ENCODE data around the gene NR1H3.

NR1H3 gene

DNA sequence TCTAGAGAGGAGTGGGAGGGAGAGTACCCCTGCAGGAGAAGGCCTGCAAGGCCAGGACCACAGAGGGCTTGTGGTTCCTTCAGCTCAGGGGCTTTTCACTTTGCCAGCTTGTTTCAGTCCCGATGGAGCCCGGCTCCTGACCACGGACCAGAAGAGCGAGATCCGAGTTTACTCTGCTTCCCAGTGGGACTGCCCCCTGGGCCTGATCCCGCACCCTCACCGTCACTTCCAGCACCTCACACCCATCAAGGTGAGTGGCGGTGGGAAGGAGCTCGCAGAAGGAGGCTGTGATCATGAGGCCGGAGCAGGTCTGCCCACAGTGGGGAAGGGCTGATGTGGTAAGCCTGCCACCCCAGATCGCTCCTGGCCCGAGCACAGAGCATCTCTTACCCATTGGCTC lies 22.6 kb upstream of the NR1H3 start:
- no peak overlapping the region for H3K27ac Mint-ChIP-seq
- no peaks in the 10 kb centered on the region for H3K27me3 Mint-ChIP-seq
- H3K4me3 Mint-ChIP-seq, result no peak overlapping the region
- no peaks in the 10 kb centered on the region for H3K4me1 Mint-ChIP-seq
- H3K9me3 Mint-ChIP-seq, result no peaks in the 10 kb centered on the region
- no peak for ATAC-seq
- peaks cover 53% of the 10 kb centered on the region for H3K36me3 Mint-ChIP-seq

DNA sequence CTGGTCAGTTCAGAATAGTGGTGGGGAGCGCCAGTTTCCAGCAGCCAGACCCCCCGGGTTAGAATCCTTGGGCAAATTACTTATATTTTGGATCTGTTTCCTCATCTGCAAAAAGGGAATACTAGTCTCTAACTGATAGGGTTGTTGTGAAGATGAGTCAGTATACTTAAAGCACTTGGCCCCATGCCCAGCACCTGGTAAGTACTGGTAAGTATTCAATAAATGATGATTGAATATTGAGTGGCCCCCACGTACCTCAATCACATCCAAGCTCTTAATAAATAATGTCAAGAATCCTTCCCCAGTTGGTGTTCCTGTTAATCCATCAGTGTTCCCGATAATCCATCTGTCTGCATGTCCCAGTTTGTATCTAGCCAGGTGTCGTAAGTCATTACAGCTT lies 21.3 kb upstream of the NR1H3 start:
- Mint-ChIP-seq H3K4me3 (no peak overlapping the region), H3K27ac (no peak overlapping the region), H3K4me1 (no peaks in the 10 kb centered on the region), H3K36me3 (peaks cover 59% of the 10 kb centered on the region), H3K9me3 (no peaks in the 10 kb centered on the region), H3K27me3 (no peaks in the 10 kb centered on the region)
- no peak for ATAC-seq

DNA sequence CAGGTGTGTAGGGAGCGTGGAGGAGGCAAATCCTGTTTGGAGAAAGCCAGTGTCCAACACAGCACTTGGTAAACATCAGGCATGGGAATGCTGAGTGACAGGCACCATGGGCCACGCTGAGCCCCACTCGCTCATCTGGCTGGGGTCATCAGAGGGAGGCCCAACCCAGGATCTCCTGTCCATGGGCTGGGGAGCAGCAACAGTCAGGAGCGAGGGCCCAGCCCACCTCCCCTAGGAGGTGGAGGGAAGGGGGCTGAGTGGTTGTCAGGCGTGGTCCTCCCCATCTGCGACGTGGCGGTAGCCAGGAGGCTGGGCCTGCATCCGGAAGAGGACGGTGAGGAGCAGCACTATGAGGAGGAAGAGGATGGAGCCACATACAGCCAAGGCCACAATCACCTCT lies 17.9 kb upstream of the NR1H3 start:
- H3K27me3 Mint-ChIP-seq, result no peaks in the 10 kb centered on the region
- peak; percentile 5 for ATAC-seq
- H3K9me3 Mint-ChIP-seq, result no peaks in the 10 kb centered on the region
- peak overlapping the region; percentile 11 for H3K27ac Mint-ChIP-seq
- no peaks in the 10 kb centered on the region for H3K4me1 Mint-ChIP-seq
- peak overlapping the region; percentile 39 for H3K4me3 Mint-ChIP-seq
- peaks cover 68% of the 10 kb centered on the region for H3K36me3 Mint-ChIP-seq

DNA sequence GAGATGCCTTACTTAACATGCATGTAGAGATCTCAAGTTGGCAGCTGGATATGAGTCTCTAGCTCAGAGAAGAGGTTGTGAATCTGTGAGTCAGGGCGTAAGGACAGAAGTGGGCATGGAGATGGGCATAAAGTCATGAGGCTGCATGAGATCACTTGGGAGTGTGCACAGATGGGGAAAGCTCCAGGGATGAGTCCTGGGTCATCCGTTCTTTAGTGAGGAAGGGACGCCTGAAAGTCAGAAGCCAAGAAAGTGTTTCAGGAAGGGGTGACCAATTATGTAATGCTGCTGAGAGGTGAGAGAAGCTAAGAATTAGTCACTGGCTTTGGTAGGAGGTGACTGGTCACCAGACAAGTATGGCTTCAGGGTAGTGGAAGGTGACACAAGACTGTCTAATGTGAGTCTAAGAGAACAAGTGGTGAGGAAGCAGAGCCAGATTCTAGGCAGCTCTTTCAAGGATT lies 15.9 kb upstream of the NR1H3 start:
- Mint-ChIP-seq H3K27ac (peak overlapping the region; percentile 25), H3K27me3 (no peaks in the 10 kb centered on the region), H3K4me3 (no peak overlapping the region), H3K9me3 (no peaks in the 10 kb centered on the region), H3K36me3 (peaks cover 54% of the 10 kb centered on the region), H3K4me1 (no peaks in the 10 kb centered on the region)
- ATAC-seq, result no peak

DNA sequence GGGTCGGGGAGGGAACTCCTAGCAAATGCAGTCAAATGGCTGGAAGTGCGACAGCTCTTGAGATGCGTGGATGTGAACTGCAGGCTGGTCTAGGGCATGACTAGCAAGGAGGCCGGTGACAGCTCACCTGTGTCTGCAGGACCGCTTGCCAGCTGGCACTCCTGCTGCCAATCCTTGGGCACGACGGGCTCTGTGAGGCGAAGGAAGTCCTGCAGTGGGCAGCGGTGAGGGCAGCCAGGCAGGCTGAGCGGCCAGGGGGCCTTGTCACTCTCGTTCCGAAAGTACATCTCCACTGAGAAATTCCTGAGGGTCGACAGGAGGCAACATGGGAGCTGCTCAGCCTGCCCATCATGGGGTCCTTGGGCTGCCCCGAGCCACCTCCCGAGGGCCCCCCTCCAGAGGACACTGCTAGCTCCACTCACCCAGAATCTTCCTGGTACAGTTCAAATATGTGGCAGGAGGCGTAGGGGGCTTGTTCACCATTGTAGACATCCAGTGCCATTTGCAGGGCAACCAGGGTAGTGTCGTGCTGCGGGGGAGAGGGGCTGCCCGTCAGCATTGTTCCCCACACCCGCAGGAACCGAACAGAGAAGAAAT lies 15.1 kb upstream of the NR1H3 start:
- no peak for ATAC-seq
- Mint-ChIP-seq H3K4me1 (no peaks in the 10 kb centered on the region), H3K36me3 (peaks cover 48% of the 10 kb centered on the region), H3K27ac (peak overlapping the region; percentile 25), H3K4me3 (no peak overlapping the region), H3K27me3 (no peaks in the 10 kb centered on the region), H3K9me3 (no peaks in the 10 kb centered on the region)

DNA sequence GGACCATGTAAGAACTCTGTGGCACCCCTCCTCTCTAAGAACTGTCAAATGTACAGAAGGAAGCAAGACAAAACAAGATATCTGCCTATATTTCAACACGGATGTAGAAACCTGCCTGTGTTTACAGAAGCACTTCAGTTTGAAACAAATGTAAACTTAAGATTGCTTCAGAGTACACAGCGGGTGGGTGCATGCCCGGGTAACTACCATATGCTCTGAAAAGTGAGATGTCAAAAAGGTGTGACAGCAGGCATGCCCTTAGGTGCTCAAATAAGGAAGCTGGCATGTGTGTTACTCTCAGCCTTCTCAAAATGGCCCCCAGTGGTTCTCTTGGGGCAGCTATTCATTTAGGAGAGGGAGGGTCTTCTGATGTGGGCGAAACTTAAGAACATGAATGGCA lies 14.3 kb upstream of the NR1H3 start:
- Mint-ChIP-seq H3K4me1 (peaks cover 7% of the 10 kb centered on the region), H3K27me3 (no peaks in the 10 kb centered on the region), H3K27ac (no peak overlapping the region), H3K4me3 (no peak overlapping the region), H3K9me3 (no peaks in the 10 kb centered on the region), H3K36me3 (peaks cover 41% of the 10 kb centered on the region)
- ATAC-seq, result no peak

DNA sequence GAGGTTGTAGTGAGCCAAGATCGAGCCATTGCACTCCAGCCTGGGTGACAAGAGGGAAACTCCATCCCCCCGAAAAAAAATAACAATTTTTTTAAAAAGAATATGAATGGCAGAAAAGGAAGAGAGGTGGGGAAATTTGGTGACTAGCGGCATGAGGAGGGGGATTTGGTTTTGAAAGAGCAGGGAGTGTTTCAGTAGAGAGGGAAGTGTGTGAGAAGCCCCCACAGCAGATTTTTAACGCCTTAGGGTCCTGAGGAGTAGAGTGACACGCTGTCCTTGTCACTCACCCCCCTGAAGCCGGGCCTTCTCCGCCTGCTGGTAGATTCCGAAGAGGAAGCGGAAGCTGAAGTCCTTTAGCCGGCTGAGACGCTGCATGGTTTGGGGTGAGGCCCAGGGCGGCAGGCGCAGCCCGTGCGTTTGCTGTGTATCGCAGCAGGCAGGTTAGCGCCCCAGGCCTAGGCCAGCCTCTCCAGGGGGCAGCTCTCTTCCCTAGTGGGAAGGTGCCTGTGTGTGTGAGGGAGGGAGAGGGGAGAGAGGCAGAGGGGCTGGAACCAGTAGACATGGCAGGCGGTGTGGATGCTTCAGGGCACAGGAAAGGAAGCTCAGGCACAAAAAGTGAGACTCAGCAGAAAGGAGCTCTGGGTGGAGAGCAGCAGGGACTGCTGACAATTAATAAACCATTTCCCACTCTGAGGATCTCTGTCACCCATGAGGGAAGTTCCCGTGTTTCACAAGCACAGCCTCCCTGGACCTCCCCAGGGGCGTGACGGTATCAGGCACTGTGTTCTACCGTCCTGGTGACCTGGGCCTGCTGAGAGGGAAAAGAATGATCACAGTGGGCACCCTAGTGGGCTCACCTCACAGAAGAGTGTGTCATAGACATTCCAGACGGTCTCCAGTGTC lies 13.1 kb upstream of the NR1H3 start:
- Mint-ChIP-seq H3K27me3 (no peaks in the 10 kb centered on the region), H3K4me1 (peaks cover 8% of the 10 kb centered on the region), H3K4me3 (no peak overlapping the region), H3K27ac (no peak overlapping the region), H3K36me3 (peaks cover 38% of the 10 kb centered on the region), H3K9me3 (no peaks in the 10 kb centered on the region)
- no peak for ATAC-seq

DNA sequence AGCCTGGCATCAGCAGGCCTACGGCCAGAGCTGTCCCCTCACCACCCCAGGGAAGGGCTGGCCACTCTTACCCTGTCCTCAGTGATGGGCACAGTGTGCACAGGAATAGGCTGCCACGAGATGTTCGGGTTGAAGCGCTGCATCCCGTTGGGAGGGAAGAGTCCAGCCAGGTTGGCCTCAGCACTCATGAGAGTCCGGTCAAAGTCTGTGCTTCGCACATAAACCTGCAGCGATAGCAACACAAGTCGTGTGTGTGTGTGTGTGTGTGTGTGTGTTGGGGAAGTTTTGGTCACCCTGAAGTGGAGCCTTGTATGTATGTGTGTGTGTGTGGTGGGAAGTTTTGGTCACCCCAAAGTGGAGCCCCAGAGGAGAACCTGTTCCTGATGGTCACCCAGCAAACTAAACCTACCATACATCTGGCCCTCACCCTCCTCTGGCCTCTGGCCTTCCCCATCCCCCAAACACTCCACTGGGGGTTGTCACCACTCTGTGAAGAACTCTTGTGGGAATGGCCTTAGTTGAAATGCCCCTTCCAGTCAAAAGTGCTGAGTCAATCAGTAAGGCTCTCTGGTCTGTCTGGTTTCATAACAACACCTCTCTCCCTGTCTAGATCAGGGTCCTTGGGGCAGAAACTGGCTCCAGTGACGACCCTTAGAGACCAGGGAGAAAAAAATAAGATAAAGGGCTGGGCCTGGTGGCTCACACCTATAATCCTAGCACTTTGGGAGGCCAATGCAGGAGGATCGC lies 12.0 kb upstream of the NR1H3 start:
- H3K9me3 Mint-ChIP-seq, result no peaks in the 10 kb centered on the region
- H3K36me3 Mint-ChIP-seq, result peaks cover 28% of the 10 kb centered on the region
- H3K27me3 Mint-ChIP-seq, result no peaks in the 10 kb centered on the region
- peaks cover 8% of the 10 kb centered on the region for H3K4me1 Mint-ChIP-seq
- no peak overlapping the region for H3K4me3 Mint-ChIP-seq
- no peak overlapping the region for H3K27ac Mint-ChIP-seq
- no peak for ATAC-seq

DNA sequence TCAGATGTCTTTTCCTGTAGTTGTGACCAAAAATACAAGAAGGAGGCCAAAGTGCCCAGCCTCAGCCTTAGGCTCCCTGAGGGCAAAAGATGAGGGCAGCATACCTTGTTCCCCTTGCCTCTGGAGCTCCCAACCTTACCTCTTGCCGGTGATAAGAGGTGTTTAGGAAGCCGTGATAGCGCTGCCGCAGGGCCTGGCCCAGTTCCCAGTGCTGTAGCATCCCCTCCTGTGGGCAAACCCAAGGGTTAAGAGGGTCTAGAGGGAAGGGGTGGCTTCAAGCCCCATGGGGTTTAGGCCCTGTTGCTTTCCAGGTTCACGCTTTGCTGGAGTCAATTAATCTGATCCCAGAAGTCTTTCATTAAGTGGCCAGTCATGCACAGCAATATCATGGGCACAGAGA lies 10.3 kb upstream of the NR1H3 start:
- Mint-ChIP-seq H3K27ac (no peak overlapping the region), H3K4me3 (peak overlapping the region; percentile 95), H3K27me3 (no peaks in the 10 kb centered on the region), H3K4me1 (peaks cover 8% of the 10 kb centered on the region), H3K36me3 (peaks cover 11% of the 10 kb centered on the region), H3K9me3 (no peaks in the 10 kb centered on the region)
- no peak for ATAC-seq

DNA sequence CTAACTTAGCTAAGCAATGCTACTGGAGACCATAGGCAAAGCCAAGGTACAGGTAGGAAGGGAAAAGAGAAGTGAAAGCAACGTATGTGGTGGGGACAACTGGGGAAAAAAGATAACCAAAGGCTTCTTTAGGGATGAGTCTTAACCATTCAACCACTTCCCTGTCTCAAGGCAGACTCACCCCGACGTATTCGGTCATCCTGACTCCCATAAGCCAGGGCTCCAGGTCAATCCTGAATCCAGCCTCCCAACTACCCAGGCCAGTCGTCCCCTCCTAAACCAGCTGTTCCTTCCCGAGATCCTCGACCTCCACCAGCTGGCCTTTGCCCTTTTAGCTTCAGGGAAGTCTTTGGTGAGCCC lies 9.5 kb upstream of the NR1H3 start:
- H3K9me3 Mint-ChIP-seq, result no peaks in the 10 kb centered on the region
- ATAC-seq, result peak; percentile 59
- H3K27ac Mint-ChIP-seq, result peak overlapping the region; percentile 95
- H3K4me3 Mint-ChIP-seq, result peak overlapping the region; percentile 95
- no peaks in the 10 kb centered on the region for H3K27me3 Mint-ChIP-seq
- peaks cover 8% of the 10 kb centered on the region for H3K4me1 Mint-ChIP-seq
- peaks cover 10% of the 10 kb centered on the region for H3K36me3 Mint-ChIP-seq

DNA sequence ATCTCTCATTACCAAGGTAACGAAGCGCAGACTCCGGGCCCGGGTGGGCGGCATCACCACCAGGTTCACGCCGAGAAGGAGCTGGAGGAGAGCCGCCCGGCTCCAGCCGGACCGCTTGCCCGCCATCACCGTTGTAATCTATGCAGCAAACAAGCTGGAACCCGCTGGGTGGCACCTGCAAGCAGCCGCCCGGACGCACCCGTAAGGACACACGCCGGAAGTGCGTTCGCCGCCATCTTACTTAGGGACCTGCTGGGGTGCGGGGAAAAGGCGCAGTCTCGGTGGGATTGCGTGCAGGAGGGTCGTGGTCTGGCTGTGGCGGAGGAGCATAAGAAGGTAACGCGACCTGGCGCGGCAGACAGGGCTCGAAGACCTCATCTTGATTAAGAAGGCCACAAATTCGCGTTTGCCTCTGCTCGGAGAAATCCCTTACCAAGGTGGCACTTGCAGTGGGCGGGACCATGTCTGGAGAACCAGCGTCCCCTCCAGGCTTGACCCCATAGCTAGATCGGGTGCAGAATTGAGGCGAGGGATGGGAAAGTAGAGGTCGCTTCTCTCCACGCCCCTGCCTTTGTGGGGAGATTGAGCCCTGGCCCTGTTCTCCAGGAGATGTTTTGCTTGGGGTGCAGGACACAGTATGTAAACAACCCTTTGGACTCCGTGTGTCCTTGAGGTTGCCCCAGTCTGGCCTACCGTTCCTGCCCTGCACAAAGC lies 9.0 kb upstream of the NR1H3 start, which contains the start of gene ACP2:
ACP2 (minus strand) TSS at position 151 of the 714 bp plus-strand sequence; CDS start at position 126, 25 bp downstream.
- Mint-ChIP-seq H3K4me1 (peaks cover 8% of the 10 kb centered on the region), H3K36me3 (peaks cover 10% of the 10 kb centered on the region), H3K9me3 (no peaks in the 10 kb centered on the region), H3K27me3 (no peaks in the 10 kb centered on the region), H3K27ac (peak within 1 kb of the TSS; percentile 95), H3K4me3 (peak within 1 kb of the TSS; percentile 95)
- peak; percentile 98 for ATAC-seq

DNA sequence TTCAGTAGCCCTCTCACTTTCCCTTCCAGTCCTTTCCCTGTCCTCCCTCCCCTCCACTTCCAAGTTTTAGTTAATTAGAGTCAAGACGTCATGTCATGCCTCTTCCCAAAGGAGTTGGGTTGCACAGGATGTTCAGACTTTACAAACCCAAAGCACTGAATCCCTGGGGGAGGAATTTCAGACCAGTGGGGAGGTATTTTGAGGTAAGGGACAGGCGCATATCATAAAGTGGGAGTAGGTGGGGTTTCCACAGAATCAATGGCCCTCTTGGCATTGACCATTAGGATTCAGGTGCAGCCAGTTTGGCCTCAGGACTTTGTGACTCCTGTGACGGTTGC lies 8.4 kb upstream of the NR1H3 start:
- H3K4me3 Mint-ChIP-seq, result peak overlapping the region; percentile 95
- ATAC-seq, result no peak
- no peaks in the 10 kb centered on the region for H3K9me3 Mint-ChIP-seq
- peaks cover 8% of the 10 kb centered on the region for H3K4me1 Mint-ChIP-seq
- H3K36me3 Mint-ChIP-seq, result peaks cover 7% of the 10 kb centered on the region
- H3K27me3 Mint-ChIP-seq, result no peaks in the 10 kb centered on the region
- H3K27ac Mint-ChIP-seq, result peak overlapping the region; percentile 95

DNA sequence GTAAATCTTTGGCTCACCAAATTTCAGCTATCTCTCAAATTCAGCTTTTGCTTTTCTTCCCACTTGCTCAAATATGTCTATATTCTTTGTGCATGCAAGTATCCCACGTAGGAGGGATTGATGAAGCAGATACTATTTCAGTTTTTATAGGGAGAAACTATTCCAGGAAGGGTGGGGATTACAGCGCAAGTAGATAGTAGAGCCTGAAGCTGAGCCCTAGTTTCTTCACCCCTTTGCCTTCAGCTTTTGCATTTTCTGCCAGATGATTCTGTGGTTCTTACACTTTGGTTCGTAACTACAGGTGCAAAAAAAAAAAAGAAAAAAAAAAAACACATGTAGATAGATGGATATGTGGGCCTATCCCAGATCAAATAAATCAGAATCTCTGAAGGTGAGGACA lies 6.0 kb upstream of the NR1H3 start:
- ATAC-seq, result no peak
- Mint-ChIP-seq H3K4me1 (peaks cover 8% of the 10 kb centered on the region), H3K27me3 (no peaks in the 10 kb centered on the region), H3K27ac (no peak overlapping the region), H3K4me3 (no peak overlapping the region), H3K36me3 (no peaks in the 10 kb centered on the region), H3K9me3 (no peaks in the 10 kb centered on the region)

DNA sequence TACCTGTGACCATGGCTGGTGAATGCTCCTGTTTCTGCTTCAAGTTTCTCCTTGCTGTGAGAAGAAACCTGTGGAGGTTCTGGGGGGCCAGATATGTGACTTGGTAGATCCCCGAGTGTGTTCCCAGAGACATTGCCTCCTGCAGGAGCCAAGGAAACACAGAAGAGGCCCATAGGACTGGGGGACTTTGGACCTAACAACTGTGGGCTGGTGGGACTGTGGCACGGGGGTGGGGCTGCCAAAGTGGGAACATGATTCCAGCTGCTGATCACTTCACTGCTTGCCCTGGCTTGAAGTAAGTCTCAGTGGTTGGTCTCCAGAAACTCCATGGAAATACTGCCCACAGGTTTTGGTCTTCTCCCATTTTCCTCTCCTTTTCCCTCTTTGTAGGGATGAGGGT lies 4.1 kb upstream of the NR1H3 start:
- H3K36me3 Mint-ChIP-seq, result no peaks in the 10 kb centered on the region
- no peaks in the 10 kb centered on the region for H3K27me3 Mint-ChIP-seq
- H3K27ac Mint-ChIP-seq, result no peak overlapping the region
- no peaks in the 10 kb centered on the region for H3K9me3 Mint-ChIP-seq
- no peak for ATAC-seq
- H3K4me3 Mint-ChIP-seq, result no peak overlapping the region
- H3K4me1 Mint-ChIP-seq, result peaks cover 11% of the 10 kb centered on the region

DNA sequence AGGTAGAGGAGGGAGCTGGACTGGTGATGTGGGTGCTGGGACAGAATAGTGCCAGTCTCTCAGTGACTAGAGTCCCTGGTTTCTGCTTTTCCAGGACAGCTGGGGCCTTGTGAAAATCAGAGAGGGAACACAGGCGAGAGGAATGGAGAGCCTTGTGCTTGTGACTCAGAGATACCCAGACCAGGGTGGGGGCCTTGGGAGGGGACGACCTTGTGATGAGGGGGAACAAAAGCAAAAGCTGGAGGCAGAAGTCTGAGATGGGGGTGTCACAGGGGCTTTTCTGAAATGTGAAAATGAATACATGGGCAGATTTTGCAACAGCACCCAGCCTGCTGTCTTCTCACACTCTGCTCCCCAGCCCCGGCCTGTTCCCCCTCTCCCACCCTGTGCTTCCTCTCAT lies 3.4 kb upstream of the NR1H3 start:
- no peaks in the 10 kb centered on the region for H3K9me3 Mint-ChIP-seq
- no peaks in the 10 kb centered on the region for H3K27me3 Mint-ChIP-seq
- H3K4me1 Mint-ChIP-seq, result peaks cover 14% of the 10 kb centered on the region
- no peak overlapping the region for H3K4me3 Mint-ChIP-seq
- ATAC-seq, result no peak
- no peak overlapping the region for H3K27ac Mint-ChIP-seq
- no peaks in the 10 kb centered on the region for H3K36me3 Mint-ChIP-seq
